HG03457 (cell line): Measurements from ENCODE around the gene LZTS3.

Experiments
- ATAC-seq: cut with Tn5 transposase; IDR thresholded peaks from one replicate; pipeline ENCODE4 v1.9.1; 2021; ENCODE audit warnings: moderate number of reproducible peaks; ENCODE audit not compliant: unreplicated experiment

Gene LZTS3

DNA sequence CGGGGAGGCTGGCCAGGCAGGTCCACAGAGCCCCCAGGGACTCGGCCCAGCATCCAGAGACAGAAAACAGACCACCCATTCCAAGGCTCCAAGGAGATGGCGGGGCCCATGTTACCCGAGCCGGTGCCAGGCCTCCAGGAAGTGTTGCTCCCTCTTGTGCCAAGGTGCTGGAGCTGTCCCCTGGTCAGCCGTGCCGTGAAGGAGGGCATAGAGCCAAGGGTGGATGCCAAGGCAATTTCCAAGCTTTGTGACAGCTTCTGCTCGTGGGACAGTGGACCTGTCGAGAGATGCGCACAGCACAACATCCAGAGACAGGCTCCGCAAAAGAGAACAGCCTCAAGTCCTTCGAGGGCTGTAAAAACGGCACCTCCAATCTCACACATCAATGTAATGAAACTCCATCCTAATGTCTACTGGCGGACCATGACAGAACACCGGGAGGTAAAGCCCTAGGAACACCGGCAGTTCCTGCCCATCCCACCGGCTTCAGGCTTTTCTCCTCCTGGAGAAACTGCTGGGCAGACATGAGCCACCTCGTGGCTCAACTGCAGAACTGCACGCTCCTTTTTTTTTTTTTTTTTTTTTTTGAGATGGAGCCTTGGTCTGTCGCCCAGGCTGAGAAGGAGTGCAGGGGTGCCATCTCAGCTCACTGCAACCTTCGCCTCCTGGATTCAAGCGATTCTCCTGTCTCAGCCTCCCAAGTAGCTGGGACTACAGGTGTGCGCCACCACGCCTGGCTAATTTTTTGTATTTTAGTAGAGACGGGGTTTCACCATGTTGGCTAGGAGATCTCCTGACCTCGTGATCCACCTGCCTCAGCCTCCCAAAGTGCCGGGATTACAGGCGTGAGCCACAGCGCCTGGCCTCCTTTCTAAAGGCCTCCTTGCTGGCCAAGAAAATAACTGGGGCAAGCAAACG is 57.9 kb downstream of the LZTS3 start:
- ATAC-seq = no peak
